GM19193 (cell line): ENCODE measurements around the gene PTH1R.

Source experiments
- POLR2A ChIP-seq: IDR thresholded peaks from 4 replicates; pipeline ENCODE4 v1.6.1; 2011; ENCODE audit not compliant: insufficient read depth, insufficient read length; ENCODE audit errors: extremely low read depth

The PTH1R gene

DNA sequence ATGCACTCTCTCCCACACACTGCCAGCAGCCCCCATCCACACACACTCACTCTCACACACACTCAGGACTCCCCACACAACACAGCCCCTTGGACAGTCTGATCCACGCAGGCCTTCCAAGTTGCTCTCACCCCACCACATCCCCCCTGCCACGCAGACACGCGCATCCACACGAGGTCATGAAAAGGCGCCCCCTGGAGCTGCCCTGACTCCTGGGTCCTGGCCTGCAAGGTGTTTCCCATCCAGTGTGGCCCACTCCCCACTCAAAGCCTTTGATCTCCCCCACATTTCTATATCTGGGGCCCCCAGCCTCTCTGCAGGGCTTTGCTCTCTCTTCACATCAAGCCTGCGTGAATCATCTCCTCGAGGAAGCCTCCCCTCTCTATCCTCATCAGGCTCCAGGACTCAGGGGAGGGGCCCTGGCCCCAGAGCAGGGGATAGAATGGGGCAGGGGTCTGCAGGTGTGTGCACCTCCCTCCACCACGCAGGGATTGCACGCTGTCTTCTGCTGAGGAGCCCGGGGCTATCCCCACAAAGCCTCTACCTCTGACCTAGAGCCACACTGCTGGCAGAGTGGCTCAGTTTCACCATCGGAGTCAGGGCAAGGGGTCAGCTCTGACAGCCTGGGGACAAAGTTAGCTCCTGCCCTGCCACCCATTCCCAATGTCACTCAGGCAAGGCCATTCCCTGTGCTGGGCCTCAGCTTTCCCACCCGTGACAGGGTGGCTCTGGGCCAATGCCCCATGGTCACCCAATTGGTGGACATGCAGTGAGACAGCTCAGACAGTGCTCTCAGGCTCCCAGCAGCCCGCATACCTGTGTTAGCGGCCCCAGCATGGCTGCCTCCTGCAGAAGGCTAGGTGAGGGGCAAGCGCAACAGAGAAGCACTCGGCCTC is 20.7 kb upstream of the PTH1R start:
- no peak for TF ChIP-seq POLR2A

DNA sequence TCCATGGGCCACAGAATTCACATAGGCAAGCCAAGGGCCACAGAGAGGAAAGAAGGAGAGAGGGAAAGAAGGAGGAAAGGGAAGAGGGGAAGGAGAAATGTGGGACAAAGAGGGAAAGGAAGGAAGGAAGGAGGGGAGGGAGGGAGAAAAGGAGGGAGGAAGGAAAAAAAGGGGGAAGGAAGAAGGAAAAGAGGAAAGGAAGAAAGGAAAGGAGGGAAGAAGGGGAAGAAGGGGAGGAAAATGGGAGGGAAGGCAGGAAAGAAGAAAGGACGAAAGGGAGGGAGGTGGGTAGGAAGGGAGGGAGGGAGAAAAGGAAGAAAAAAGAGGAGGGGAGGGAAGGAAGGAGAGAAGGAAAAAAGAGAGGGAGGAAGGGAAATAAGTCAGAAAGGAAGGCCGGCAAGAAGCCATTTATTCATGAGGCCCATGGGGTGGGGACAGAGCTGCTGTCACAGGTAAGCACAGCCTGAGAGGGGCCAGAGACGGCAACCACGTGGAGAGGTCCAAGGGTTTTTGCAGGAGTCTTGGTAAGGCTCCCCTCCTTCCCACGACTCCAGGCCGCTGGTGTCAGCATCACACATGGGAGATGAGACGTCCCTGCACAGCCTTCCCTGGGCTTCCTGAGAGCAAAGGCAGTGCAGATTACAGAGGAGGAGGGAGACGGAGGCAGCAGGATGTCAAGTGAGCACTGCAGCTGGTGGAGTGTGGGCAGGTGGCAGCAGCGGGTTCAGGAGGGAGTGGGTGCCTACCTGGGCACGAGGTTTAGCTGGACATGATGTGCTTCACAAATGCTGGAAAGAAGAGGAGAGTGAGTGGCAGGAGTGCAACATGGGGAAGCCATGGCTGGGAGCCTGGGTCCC is 19.8 kb upstream of the PTH1R start:
- no peak for TF ChIP-seq POLR2A

DNA sequence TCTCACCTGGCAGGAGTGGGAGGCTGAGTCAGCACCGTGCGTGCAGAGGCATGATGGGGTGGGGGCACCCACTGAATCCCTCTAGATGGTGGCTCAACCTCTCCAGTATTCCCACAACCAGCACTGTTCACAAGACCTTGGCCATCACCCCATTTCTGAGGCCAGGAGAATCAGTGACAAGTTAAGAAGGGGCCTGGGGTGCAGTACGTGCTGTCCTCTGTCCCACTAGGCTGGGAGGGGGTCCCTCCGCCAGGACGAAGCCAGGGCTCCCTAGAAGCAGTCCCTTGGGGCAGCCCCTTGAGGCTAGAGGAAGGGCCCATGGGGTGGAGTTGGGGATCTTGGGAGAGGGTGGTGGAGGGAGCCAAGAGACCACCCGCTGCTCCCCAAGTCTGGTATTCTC is 19.1 kb upstream of the PTH1R start:
- no peak for TF ChIP-seq POLR2A

DNA sequence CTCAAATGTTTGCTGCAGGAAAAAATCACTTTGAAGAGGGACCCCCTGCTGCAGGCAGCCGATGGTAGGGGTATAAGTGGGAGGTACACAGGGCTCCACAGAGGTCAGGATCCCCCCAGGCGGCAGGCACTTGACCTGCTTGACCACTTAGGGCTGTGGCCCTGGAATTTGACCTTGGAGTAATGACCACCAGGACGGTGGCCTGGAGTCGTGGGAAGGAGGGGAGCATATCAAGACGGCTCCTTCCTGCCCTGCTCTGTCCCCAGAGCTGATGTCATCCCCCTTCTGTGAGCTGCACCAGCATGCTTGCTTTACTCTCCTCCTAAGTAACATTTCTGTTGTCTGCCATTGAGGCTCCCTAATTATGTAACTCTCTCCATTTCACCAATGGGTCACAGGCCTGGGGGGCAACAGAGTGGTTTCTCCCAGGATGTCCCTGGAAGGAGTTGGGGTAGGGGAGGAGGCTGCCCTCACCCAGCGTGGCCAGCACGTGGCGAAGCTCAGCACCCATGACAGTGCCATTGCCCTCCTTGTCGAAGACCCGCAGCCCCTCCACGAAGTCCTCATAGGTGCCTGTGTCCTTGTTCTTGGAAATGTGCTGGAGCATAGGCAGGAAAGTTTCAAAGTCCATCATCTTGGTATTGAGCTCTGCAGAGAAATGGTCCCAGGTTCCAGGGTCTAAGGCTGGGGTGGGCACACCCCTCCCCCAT is 18.4 kb upstream of the PTH1R start:
- no peak for TF ChIP-seq POLR2A

DNA sequence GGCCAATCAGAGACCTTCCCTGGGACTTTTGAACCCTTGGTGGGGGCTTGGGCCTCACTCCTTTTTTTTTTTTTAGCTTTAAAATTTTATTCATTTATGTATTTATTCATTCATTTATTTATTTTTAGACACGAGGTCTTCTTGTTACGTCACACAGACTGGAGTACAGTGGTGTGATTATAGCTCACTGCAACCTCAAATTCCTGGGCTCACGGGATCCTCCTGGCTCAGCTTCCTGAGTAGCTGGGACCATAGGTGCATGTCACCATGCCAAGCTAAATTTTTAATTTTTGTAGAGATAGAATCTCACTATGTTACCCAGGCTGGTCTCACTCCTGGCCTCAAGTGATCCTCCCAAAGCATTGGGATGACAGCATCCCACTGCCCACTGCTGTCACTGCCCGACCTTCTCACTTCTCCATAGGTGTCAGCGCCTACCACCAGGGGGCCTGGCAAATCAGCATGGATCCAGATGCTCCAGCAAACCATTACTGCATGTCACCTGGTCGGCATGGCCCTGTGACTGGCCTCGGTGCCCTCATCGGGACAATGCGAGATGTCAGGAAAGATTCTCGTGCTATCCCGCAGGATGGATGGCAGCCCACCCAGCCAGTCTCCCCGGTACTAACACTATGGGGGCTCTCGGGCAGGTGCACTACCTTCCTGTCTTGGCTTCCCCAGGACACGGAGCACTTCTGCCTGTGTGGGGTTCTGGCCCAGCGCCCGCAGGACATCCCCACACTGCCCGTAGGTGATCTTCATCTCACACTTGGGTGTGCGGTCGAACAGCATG is 17.3 kb upstream of the PTH1R start:
- no peak for TF ChIP-seq POLR2A

DNA sequence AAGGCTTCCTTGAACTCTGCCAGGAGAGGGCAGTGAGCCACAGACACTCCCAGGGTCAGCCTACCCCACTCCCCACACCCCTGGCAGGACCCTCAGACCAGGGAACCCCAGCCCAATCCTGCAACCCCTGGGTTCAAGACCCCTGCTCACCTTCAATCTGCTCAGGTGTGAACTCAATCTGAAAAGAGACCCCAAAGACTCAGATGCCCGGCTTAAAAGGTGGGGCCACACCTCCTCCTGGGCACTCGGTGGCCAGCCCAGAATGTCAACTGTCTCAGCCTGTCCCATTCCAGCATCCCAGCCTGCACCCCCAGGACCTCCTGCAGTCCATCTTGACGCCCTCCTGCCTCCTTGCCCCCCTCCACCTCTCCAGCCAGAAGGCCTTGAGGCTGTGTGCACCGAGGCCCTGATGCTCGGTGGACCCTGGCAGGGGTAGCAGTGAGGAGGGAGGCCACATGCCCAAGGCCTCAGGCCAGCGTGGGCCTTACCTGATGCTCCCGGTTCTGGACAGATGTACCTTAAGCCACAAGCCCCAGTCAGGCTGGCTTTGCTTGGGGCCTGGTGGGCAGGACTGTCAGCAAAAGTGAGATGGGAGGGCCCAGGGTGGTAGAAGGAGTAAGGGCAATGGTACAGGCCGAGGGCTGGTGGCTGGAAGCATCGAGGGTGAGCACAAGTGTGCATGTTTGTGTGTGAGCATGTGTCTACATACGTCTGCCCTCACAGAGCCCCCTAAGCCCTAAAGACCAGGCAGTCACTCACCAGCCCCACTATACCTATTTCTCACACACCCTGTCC is 16.5 kb upstream of the PTH1R start:
- no peak for TF ChIP-seq POLR2A

DNA sequence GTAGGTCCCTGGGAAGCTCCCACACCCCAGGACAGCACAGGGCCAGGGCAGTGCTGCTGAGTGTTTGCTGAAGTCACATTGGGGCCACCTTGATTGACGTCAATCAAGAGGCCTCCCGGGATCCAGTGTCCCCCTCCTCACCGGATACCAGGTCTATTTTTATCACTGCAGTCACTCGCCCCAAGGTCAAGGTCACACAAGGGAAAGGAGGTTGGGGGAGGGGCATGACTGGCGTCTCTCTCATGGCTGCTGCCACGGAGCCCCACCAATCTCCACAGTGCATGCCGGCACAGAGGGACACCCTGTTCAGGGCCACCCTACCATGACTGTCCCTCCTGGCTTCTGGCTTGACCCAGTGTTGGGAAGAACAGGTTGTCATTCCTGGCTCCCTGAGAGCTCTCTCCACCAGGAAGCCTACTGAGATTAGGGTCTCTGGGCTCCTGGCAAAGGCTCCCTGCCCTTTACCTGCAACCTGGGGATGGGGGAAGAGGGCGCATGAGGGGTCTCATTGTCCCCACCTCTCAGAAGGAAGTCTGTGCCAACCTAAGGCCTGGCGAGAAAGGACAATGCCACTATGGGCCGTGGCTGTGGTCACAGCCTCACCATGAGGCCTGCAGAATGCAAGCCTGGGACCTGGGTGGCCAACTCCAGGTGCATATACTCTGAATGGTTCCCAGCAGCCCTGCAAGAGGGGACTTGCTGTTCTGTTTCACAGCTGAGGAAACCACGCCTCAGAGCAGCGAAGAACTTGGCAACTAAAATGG is 15.7 kb upstream of the PTH1R start:
- no peak for TF ChIP-seq POLR2A

DNA sequence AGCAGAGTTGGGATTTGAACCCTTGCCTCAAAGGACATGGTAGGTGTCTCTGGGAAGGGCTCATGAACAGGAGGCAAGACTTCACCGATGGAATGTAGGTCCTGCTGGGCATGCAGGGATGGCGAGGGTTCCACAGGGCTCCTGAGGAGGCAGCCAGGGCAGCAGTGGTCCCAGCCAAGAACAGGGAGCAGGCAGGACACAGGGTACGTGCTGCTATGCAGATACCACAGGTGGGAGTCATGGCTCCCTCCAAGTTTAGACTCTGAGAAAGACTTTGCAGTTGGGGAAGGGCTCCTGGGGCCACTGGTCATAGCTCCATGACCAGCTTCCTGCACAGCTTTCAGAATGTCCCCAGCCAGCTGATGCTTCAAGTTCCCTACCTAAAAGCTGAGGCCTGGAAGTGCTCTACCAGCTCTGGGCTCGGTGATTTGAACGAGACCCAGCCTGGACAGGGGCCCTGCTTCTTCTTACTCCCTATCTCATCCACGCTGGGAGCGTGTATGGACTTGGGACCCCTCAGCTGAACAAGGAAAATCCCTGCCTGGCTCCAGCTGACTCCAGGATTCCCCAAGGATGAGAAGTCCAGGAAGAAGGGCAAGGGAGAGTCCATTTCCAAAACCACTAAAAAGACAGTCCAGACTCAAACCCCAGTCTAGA is 15.0 kb upstream of the PTH1R start:
- no peak for TF ChIP-seq POLR2A

DNA sequence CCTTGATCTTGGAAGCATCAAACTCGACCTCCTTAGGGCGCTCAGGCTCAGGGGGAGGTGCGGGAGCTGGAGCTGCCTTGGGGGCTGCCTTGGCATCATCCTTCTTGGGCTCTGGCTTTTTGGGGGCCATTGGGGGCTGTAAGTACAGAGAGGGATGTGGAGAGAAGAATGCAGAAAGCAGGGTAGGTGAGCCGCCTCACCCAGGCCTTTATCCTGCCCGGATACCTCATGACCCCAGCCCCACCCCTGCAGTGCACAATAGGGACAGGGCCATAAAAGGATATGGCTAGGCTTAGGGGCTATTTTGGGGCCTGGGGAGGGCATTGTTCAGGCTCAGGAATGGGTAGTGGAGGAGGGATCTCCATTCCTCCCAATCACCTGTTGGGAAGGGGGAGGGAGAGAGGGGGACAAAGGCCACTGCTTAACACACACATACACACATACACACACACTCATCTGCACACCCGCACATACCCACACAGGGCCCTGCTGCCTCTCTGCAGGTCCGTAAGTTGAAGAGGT is 14.2 kb upstream of the PTH1R start, which contains the start of gene MYL3:
MYL3 (minus strand) TSS at position 184 of the 522 bp plus-strand sequence; CDS start at position 130, 54 bp downstream.
- no peak for TF ChIP-seq POLR2A

DNA sequence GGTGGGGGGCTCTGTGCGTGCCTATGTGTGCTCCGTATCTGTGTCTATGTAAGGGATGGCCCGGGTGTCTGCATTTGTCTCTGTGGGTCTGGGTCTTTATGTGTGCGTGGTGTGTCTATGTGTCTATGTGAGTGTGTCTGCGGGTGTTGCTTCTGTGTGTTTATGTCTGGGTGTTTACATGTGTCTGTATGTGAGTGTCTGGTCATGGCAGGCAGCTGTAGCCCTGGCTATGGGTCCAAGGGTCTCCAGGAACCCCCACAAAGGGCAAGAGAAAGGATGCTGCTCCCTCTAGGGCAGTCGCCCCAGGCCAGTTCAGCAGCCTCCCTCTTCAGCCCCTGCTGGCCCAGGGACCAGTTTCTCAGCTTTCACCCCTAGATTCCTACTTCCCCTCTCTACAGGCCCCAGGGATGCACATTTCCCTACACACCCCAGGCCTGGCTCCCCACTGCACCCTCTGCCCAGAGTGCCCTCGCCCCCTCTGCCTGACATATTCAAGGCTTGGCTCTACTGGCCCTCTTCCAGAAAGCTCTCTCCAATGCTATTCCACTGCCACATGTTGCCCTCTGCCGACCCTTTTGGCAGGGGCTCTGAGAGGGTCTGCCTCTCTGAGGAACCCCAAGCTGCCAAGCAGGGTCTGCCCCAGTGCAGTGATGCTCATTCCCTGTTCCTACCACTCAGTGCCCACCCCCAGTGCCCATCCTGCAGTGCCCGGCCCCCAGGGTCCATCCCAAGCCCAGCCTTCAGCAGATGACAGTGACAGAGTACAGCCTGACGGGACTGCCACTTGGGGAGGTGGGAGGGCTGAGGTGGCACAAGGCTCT is 13.2 kb upstream of the PTH1R start:
- TF ChIP-seq POLR2A, result no peak

DNA sequence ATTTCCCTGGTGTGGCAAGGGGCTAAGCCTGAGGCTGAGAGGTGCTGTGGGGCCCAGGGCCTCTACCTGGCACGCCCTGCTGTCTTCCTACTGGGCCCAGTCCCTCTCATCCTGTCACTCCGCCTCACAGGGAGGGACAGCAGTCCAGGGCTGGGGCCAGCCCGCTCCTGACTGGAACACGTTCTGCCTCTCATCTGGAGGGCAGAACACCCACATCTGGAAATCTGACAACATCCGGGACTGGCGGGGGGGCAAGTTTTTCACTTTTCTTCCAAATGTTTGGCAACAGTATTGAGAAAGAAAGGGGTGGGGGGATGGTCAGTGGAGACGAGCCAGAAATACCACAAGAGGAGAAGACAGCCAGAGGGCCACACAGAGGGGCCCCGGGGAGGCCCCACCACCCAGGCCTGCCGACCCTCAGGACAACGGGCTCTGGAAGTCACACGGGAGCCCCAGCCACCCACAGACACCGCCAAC is 12.5 kb upstream of the PTH1R start:
- TF ChIP-seq POLR2A, result no peak
